ENCODE results near the gene SMCO4.

- TF ChIP-seq YY1 (IDR thresholded peaks at IDR 0.05; ENCODE audit: low read depth, low read length) (no peak), POU5F1 (IDR thresholded peaks at IDR 0.05; ENCODE audit: low read depth, low read length) (no peak), MAFK (IDR thresholded peaks at IDR 0.05; ENCODE audit: low read depth, low read length) (no peak), MAX (IDR thresholded peaks at IDR 0.05) (no peak), CTCF (IDR thresholded peaks at IDR 0.05; ENCODE audit: control extremely low read depth in 1 of 3, insufficient read depth in 1 of 3, low read depth in 1 of 3, low read length in 3 of 3) (no peak), ATF3 (IDR thresholded peaks at IDR 0.05; ENCODE audit: insufficient read depth, low read depth, low read length) (no peak), POLR2AphosphoS5 (IDR thresholded peaks at IDR 0.05; ENCODE audit: low read depth, low read length) (no peak), HDAC2 (IDR thresholded peaks at IDR 0.05; ENCODE audit: borderline replicate concordance in 1 of 2, low read depth in 2 of 2, low read length in 2 of 2) (no peak)
These were observed 29.4 kb downstream of the SMCO4 start for GRCh38 chr11:93513772-93514171.
